Chondrocyte (in vitro differentiated cells): Measurements from ENCODE around the gene TRMT5. TPM values are rescaled to one million over a fixed set of nuclear protein-coding genes. Genes with fewer than 3 reads are reported as not detected.

ENCODE experiments used
- DNase-seq: peaks from one replicate; pipeline ENCODE4 v3.0.0; 2021; ENCODE audit warnings: mixed read lengths, low spot score
- H3K27ac Mint-ChIP-seq: one replicate; pipeline ENCODE4 v1.8.0; 2021; ENCODE audit warnings: mild to moderate bottlenecking, moderate library complexity, mixed read lengths; ENCODE audit not compliant: unreplicated experiment
- H3K27me3 Mint-ChIP-seq: 2 replicates; pipeline ENCODE4 v1.8.0; 2021; ENCODE audit warnings: low read depth, mixed read lengths
- H3K36me3 Mint-ChIP-seq: 2 replicates; pipeline ENCODE4 v1.8.0; 2021; ENCODE audit warnings: low read depth, mixed read lengths
- H3K4me1 Mint-ChIP-seq: 2 replicates; pipeline ENCODE4 v1.8.0; 2021; ENCODE audit warnings: low read depth, mild to moderate bottlenecking, mixed read lengths
- H3K4me3 Mint-ChIP-seq: one replicate; pipeline ENCODE4 v1.8.0; 2021; ENCODE audit warnings: mild to moderate bottlenecking, moderate library complexity, mixed read lengths; ENCODE audit not compliant: unreplicated experiment
- H3K9me3 Mint-ChIP-seq: 2 replicates; pipeline ENCODE4 v1.8.0; 2021; ENCODE audit warnings: low read depth, mixed read lengths
- long read RNA-seq: library from polyadenylated mRNA; stranded (forward); transcript quantifications from one replicate; pipeline ENCODE4 v2.0.0, GENCODE V29; 2021
- total RNA-seq: library from RNA; stranded (reverse); gene quantifications from 3 replicates; pipeline ENCODE4 v1.2.1, GENCODE V29; 2021
- TF ChIP-seq, protein P1 (sequence below): fragments of 200-600 bp; sonication (generic); IDR thresholded peaks from 2 replicates; pipeline ENCODE4 v1.5.0; 2021; ENCODE audit warnings: antibody characterized with exemption, mild to moderate bottlenecking, moderate library complexity

The TRMT5 gene, protein sequence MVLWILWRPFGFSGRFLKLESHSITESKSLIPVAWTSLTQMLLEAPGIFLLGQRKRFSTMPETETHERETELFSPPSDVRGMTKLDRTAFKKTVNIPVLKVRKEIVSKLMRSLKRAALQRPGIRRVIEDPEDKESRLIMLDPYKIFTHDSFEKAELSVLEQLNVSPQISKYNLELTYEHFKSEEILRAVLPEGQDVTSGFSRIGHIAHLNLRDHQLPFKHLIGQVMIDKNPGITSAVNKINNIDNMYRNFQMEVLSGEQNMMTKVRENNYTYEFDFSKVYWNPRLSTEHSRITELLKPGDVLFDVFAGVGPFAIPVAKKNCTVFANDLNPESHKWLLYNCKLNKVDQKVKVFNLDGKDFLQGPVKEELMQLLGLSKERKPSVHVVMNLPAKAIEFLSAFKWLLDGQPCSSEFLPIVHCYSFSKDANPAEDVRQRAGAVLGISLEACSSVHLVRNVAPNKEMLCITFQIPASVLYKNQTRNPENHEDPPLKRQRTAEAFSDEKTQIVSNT
- 12.6 to 18.0 TPM (median 13.2 TPM) in 3 replicates for total RNA-seq
- long read RNA-seq, full-length matches to known transcripts: 9 of 13 reads
- long read RNA-seq, partial matches to known transcripts: 2 of 13 reads
- long read RNA-seq, other reads (novel, unspliced or antisense): 2 of 13 reads

DNA sequence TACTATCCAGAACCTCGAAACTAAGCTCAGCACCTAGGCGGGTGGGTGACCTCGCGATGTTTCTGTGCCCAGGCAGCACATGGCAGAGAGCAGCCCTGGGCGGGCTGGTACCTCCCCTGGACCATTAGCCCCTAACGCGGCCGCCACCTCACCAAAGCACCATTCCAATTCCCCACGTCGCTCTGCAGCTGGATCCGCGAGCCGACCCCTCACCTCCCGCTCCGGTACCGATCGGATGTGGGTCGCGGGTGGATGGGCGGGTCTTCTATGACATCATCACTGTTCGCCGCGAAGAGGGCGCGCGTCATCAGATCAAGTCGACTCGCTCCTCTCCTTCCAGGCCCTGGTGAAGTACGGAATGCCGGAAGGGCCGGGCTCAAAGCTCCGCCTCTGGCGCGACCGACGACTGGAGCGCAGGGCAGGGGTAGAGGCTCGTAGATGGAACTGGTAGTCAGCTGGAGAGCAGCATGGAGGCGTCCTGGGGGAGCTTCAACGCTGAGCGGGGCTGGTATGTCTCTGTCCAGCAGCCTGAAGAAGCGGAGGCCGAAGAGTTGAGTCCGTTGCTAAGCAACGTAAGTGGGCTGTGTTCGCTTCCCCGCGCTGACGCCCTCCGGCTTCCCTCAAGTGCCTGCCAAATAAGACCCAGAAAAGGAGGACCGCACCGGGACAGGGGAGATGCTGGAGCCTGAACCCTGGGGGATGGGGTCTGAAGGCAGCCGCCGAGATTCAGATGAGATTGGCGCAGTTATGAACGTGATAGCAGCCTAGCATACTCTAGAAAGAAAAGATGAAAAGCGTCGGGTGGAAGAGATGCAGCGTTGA is at the start of gene TRMT5, which contains the start of gene SLC38A6:
Gene TRMT5 (minus strand): TSS at position 269 of the 822 bp plus-strand sequence. CDS start 106 bp downstream, at position 163.
Gene SLC38A6 (plus strand): TSS at position 435 of the 822 bp plus-strand sequence. CDS start 33 bp downstream, at position 468.
- Mint-ChIP-seq H3K4me3 (no peak within 1 kb of the TSS), H3K36me3 (peaks cover 13% of the 10 kb centered on the region), H3K27me3 (no peaks in the 10 kb centered on the region), H3K4me1 (peaks cover 31% of the 10 kb centered on the region), H3K27ac (no peak within 1 kb of the TSS), H3K9me3 (no peaks in the 10 kb centered on the region)
- TF ChIP-seq, protein P1, sequence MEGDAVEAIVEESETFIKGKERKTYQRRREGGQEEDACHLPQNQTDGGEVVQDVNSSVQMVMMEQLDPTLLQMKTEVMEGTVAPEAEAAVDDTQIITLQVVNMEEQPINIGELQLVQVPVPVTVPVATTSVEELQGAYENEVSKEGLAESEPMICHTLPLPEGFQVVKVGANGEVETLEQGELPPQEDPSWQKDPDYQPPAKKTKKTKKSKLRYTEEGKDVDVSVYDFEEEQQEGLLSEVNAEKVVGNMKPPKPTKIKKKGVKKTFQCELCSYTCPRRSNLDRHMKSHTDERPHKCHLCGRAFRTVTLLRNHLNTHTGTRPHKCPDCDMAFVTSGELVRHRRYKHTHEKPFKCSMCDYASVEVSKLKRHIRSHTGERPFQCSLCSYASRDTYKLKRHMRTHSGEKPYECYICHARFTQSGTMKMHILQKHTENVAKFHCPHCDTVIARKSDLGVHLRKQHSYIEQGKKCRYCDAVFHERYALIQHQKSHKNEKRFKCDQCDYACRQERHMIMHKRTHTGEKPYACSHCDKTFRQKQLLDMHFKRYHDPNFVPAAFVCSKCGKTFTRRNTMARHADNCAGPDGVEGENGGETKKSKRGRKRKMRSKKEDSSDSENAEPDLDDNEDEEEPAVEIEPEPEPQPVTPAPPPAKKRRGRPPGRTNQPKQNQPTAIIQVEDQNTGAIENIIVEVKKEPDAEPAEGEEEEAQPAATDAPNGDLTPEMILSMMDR: no peak
- DNase-seq: peak; percentile 96

GRCh38 chr14:61026526-61026925 is 45.6 kb upstream of the TRMT5 start:
- Mint-ChIP-seq H3K27ac (peak overlapping the region; percentile 38), H3K9me3 (no peaks in the 10 kb centered on the region), H3K4me1 (peaks cover 44% of the 10 kb centered on the region), H3K36me3 (peaks cover 2% of the 10 kb centered on the region), H3K4me3 (no peak overlapping the region), H3K27me3 (no peaks in the 10 kb centered on the region)
- no peak for DNase-seq
- TF ChIP-seq, protein P1: no peak

- no peaks in the 10 kb centered on the region for H3K36me3 Mint-ChIP-seq
- TF ChIP-seq, protein P1: peak; percentile 98
- peaks cover 41% of the 10 kb centered on the region for H3K4me1 Mint-ChIP-seq
- DNase-seq: no peak
- peak overlapping the region; percentile 85 for H3K27ac Mint-ChIP-seq
- peak overlapping the region; percentile 48 for H3K4me3 Mint-ChIP-seq
- no peaks in the 10 kb centered on the region for H3K27me3 Mint-ChIP-seq
- H3K9me3 Mint-ChIP-seq: no peaks in the 10 kb centered on the region
Observed at GRCh38 chr14:61025251-61026223, 44.7 kb upstream of the TRMT5 start.

- DNase-seq: no peak
- Mint-ChIP-seq H3K27ac (no peak overlapping the region), H3K4me1 (peaks cover 4% of the 10 kb centered on the region), H3K27me3 (no peaks in the 10 kb centered on the region), H3K4me3 (no peak overlapping the region), H3K9me3 (peaks cover 6% of the 10 kb centered on the region), H3K36me3 (no peaks in the 10 kb centered on the region)
- TF ChIP-seq, protein P1: no peak
Observed at GRCh38 chr14:61019537-61019936, 38.7 kb upstream of the TRMT5 start.
